ENCODE results near the gene PROSER3.

PROSER3 gene

GRCh38 chr19:35773020-35773806 is 15.2 kb downstream of the PROSER3 start:
- no peak for TF ChIP-seq CTCF (IDR thresholded peaks at IDR 0.05; ENCODE audit: insufficient read depth, missing control alignments)
- FAIRE-seq (no peak), DNase-seq (ENCODE audit: insufficient read length, low spot score) (no peak)

DNA sequence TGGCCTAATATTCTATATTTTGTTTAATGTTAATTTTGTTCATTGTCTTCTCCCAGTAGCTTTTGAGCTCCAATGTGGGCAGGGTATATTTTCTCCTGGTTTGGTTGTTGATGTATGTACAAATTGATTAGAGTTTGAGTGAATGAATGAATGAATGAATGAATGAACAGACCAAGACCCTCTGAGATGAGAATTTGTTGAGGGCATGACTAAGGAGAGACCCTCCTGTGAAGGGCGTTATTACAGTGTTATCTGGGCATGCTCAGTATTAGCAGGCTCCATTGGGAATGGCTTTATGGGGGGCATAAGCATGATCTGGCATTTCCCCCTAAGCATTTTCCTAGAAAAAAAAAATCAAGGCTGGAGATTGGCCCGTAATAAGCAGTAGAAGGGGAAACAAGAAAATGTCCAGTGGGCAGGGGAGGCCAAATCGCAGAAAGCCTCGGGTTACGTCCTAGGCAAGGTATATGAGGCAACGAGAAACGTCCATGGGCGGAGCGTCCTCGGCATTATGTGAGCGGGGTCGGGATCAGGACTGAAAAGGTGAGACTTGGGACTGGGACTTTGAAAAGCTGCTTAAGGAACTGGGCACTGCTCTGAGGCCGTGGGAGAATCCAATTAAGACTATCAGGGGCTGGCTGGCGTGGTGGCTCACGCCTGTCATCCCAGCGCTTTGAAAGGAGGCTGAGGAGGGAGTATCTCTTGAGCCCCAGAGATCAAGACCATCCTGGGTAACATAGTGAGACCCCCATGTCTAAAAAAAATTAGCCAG is 16.5 kb downstream of the PROSER3 start:
- DNase-seq (ENCODE audit: insufficient read length, low spot score) (no peak), FAIRE-seq (no peak)
- no peak for TF ChIP-seq CTCF (IDR thresholded peaks at IDR 0.05; ENCODE audit: insufficient read depth, missing control alignments)

DNA sequence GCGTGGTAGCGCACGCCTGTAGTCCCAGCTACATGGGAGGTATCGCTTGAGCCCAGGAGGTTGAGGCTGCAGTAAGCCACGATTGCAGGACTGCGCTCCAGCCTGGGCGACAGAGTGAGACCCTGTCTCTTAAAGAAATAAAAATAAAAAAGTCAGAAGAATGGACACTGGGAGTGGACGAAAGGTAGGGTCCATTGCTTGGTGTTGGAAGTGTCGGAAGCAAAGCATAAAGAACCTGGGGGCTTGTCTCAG is 17.0 kb downstream of the PROSER3 start:
- TF ChIP-seq CTCF (IDR thresholded peaks at IDR 0.05; ENCODE audit: insufficient read depth, missing control alignments) = no peak
- FAIRE-seq (no peak), DNase-seq (ENCODE audit: insufficient read length, low spot score) (no peak)

- DNase-seq (ENCODE audit: insufficient read length, low spot score) (peak; percentile 74), FAIRE-seq (no peak)
- no peak for TF ChIP-seq CTCF (IDR thresholded peaks at IDR 0.05; ENCODE audit: insufficient read depth, missing control alignments)
These were observed 17.5 kb downstream of the PROSER3 start, which contains the start of gene ARHGAP33 for GRCh38 chr19:35775298-35776101. ARHGAP33 (plus strand) TSS chr19:35775564; CDS start chr19:35775659, 95 bp downstream.

GRCh38 chr19:35776102-35776788 is 18.3 kb downstream of the PROSER3 start:
- DNase-seq (ENCODE audit: insufficient read length, low spot score) (no peak), FAIRE-seq (no peak)
- TF ChIP-seq CTCF (IDR thresholded peaks at IDR 0.05; ENCODE audit: insufficient read depth, missing control alignments) = no peak

GRCh38 chr19:35777086-35777841 is 19.3 kb downstream of the PROSER3 start:
- no peak for TF ChIP-seq CTCF (IDR thresholded peaks at IDR 0.05; ENCODE audit: insufficient read depth, missing control alignments)
- FAIRE-seq = no peak
- DNase-seq (ENCODE audit: insufficient read length, low spot score) = no peak

All from D721Med (cell line).